ENCODE measurements around the gene SCFD2.
"Not testable (repeated sequence)": the region's sequence is repeated elsewhere in the genome, so short reads cannot be mapped to it uniquely, and the experiment has no call there.

The SCFD2 gene

DNA sequence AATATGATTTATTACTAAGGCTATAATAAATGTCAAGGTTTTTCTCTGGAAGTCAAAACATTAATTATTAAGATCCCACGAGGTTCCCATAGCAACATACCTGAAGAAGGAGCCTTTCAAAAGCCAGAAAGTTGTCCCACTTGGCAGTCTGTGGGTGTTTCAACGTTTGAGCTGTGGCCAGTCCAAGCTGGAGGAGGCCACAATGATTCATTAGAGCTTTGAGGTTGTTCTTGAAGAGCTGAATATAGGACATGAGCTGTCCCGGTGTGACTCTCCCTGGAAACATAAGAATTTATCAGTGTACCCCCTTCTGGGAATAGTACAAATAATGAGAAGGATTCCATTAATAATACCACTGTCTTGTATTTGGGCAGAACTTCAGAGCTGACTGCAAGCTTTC, 92.1 kb downstream of the SCFD2 start:
- H3K36me3 ChIP-seq (ENCODE audit: insufficient read depth, low read length): no peaks in the 10 kb centered on the region
- no peaks in the 10 kb centered on the region for H3K9me3 ChIP-seq (ENCODE audit: low read length)
- no peak overlapping the region for H2AFZ ChIP-seq (ENCODE audit: low read depth, low read length)
- H3K4me1 ChIP-seq (ENCODE audit: insufficient read depth, low read length): no peaks in the 10 kb centered on the region
- no peak overlapping the region for H3K4me3 ChIP-seq (ENCODE audit: low read length)
- H3K27me3 ChIP-seq (ENCODE audit: insufficient read depth, low read length): no peaks in the 10 kb centered on the region

DNA sequence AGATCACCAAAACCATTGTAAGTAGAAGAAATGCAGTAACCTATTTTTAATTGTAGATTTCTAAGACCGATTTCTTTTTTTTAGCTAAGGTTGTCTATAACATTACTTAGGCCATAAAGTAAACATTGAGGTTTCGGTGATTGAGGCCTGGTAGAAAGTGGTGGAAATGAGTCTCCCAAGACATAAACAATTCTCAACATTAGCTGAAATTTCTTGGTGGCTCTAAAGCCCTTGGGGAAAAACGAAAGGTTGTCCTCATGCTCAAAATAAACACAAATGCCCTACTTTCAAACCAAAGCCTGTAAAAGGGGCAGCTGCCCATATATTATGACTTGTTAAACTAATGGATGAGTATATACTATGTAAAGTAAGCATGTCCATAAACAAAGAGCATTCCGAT, 98.8 kb downstream of the SCFD2 start:
- H2AFZ ChIP-seq (ENCODE audit: low read depth, low read length): no peak overlapping the region
- no peak overlapping the region for H3K4me3 ChIP-seq (ENCODE audit: low read length)
- H3K9me3 ChIP-seq (ENCODE audit: low read length): no peaks in the 10 kb centered on the region
- H3K27me3 ChIP-seq (ENCODE audit: insufficient read depth, low read length): no peaks in the 10 kb centered on the region
- no peaks in the 10 kb centered on the region for H3K36me3 ChIP-seq (ENCODE audit: insufficient read depth, low read length)
- H3K4me1 ChIP-seq (ENCODE audit: insufficient read depth, low read length): no peaks in the 10 kb centered on the region

DNA sequence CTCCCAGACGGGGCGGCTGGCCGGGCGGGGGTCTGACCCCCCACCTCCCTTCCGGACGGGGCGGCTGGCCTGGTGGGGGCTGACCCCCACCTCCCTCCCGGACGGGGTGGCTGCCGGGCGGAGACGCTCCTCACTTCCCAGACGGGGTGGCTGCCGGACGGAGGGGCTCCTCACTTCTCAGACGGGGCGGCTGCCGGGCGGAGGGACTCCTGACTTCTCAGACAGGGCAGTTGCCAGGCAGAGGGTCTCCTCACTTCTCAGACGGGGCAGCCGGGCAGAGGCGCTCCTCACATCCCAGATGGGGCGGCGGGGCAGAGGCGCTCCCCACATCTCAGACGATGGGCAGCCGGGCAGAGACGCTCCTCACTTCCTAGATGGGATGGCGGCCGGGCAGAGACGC, 109.9 kb downstream of the SCFD2 start:
- not testable (repeated sequence) for H3K27me3 ChIP-seq (ENCODE audit: insufficient read depth, low read length); H3K4me3 ChIP-seq (ENCODE audit: low read length); H3K9me3 ChIP-seq (ENCODE audit: low read length); H3K36me3 ChIP-seq (ENCODE audit: insufficient read depth, low read length); H3K4me1 ChIP-seq (ENCODE audit: insufficient read depth, low read length); H2AFZ ChIP-seq (ENCODE audit: low read depth, low read length)

DNA sequence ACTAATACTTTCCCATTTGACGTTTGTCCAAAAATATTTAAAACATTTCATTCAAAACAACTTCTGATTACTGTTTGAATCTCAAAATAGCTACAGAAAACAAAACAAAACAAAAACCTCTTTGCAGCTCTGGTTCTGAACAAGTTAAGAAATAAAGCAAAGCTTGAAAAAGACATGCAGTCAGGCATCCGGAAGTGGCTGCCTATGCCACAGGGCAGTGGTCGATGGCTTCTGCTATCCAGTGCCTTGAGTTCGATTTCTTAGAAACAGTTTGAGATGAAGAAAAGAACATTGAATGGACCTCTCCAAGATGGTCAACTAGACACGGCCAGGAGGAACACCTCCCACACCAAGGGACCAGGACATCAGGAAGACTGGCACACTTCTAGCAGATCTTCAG, 125.3 kb downstream of the SCFD2 start:
- Histone ChIP-seq H3K4me1 (ENCODE audit: insufficient read depth, low read length) (no peaks in the 10 kb centered on the region), H3K27me3 (ENCODE audit: insufficient read depth, low read length) (no peaks in the 10 kb centered on the region), H3K9me3 (ENCODE audit: low read length) (no peaks in the 10 kb centered on the region), H3K4me3 (ENCODE audit: low read length) (no peak overlapping the region), H2AFZ (ENCODE audit: low read depth, low read length) (no peak overlapping the region), H3K36me3 (ENCODE audit: insufficient read depth, low read length) (no peaks in the 10 kb centered on the region)

DNA sequence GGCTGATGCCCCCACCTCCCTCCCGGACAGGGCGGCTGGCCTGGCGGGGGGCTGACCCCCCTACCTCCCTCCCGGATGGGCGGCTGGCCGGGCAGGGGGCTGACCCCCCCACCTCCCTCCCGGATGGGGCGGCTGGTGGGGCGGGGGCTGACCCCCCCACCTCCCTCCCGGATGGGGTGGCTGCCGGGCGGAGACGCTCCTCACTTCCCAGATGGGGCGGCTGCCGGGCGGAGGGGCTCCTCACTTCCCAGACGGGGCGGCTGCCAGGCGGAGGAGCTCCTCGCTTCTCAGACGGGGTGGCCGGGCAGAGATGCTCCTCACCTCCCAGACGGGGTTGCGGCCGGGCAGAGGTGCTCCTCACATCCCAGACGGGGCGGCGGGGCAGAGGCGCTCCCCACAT, 127.5 kb downstream of the SCFD2 start:
- not testable (repeated sequence) for H2AFZ ChIP-seq (ENCODE audit: low read depth, low read length); H3K4me1 ChIP-seq (ENCODE audit: insufficient read depth, low read length); H3K9me3 ChIP-seq (ENCODE audit: low read length); H3K27me3 ChIP-seq (ENCODE audit: insufficient read depth, low read length); H3K36me3 ChIP-seq (ENCODE audit: insufficient read depth, low read length); H3K4me3 ChIP-seq (ENCODE audit: low read length)

DNA sequence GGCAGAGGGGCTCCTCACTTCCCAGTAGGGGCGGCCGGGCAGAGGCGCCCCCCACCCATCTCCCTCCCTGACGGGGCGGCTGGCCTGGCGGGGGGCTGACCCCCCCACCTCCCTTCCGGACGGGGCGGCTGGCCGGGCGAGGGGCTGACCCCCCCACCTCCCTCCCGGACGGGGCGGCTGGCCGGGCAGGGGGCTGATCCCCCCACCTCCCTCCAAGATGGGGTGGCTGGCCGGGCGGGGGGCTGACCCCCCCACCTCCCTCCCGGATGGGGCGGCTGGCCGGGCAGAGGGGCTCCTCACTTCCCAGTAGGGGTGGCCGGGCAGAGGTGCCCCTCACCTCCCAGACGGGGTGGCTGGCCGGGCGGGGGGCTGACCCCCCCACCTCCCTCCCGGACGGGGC, 128.1 kb downstream of the SCFD2 start:
- not testable (repeated sequence) for H3K27me3 ChIP-seq (ENCODE audit: insufficient read depth, low read length); H3K4me1 ChIP-seq (ENCODE audit: insufficient read depth, low read length); H2AFZ ChIP-seq (ENCODE audit: low read depth, low read length); H3K4me3 ChIP-seq (ENCODE audit: low read length); H3K36me3 ChIP-seq (ENCODE audit: insufficient read depth, low read length); H3K9me3 ChIP-seq (ENCODE audit: low read length)

DNA sequence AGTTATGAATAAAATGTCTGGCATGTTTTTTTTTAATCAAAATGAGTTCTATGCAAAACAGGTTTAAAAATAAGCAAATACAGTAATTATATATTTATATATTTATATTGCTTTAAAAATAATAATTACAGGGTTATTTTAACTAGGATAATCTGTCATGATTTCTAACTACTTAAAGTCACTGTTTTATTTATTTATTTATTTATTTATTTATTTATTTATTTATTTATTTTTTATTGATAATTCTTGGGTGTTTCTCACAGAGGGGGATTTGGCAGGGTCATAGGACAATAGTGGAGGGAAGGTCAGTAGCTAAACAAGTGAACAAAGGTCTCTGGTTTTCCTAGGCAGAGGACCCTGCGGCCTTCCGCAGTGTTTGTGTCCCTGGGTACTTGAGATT, 129.2 kb downstream of the SCFD2 start:
- not testable (repeated sequence) for H3K36me3 ChIP-seq (ENCODE audit: insufficient read depth, low read length); H3K27me3 ChIP-seq (ENCODE audit: insufficient read depth, low read length); H3K4me1 ChIP-seq (ENCODE audit: insufficient read depth, low read length); H3K9me3 ChIP-seq (ENCODE audit: low read length); H2AFZ ChIP-seq (ENCODE audit: low read depth, low read length); H3K4me3 ChIP-seq (ENCODE audit: low read length)

DNA sequence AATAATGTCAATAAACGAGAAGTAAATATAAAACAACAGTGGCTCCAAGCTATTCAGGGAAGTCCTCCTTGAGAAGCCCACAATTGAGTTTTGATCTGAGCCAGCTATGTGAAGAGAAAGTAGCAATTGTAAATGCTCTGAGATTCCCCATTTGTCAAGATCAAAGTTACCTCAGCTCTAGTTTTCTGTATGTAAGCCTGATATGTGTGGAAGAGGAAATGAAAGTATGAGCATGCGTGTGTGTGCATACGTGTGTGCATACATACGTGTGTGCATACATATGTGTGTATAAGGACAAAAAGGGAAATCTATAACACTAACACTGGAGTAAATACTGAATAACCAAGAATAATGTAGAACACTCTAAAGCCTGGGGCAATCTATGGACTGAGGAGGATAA, 130.3 kb downstream of the SCFD2 start:
- Histone ChIP-seq H3K4me1 (ENCODE audit: insufficient read depth, low read length) (no peaks in the 10 kb centered on the region), H2AFZ (ENCODE audit: low read depth, low read length) (no peak overlapping the region), H3K27me3 (ENCODE audit: insufficient read depth, low read length) (no peaks in the 10 kb centered on the region), H3K36me3 (ENCODE audit: insufficient read depth, low read length) (no peaks in the 10 kb centered on the region), H3K4me3 (ENCODE audit: low read length) (no peak overlapping the region), H3K9me3 (ENCODE audit: low read length) (no peaks in the 10 kb centered on the region)

DNA sequence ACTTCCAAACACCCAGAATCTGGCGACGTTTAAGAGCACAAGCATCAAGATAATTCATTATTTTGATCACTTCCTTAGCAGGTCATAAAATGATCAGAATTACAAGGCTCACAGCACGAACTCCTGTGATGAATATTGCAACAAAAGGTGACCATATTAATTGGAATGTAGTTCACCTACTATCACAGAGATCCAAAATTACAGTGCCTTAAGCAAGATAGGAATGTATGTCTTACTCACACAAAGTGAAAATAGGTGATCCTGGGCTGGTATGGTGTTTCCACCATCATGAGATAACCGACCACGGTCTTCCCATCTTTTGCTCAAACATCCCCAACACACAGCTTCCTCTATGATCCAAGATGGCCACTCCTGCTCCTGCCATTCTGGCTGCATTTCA, 131.2 kb downstream of the SCFD2 start:
- Histone ChIP-seq H3K9me3 (ENCODE audit: low read length) (no peaks in the 10 kb centered on the region), H3K27me3 (ENCODE audit: insufficient read depth, low read length) (no peaks in the 10 kb centered on the region), H3K36me3 (ENCODE audit: insufficient read depth, low read length) (no peaks in the 10 kb centered on the region), H3K4me3 (ENCODE audit: low read length) (no peak overlapping the region), H2AFZ (ENCODE audit: low read depth, low read length) (no peak overlapping the region), H3K4me1 (ENCODE audit: insufficient read depth, low read length) (no peaks in the 10 kb centered on the region)

DNA sequence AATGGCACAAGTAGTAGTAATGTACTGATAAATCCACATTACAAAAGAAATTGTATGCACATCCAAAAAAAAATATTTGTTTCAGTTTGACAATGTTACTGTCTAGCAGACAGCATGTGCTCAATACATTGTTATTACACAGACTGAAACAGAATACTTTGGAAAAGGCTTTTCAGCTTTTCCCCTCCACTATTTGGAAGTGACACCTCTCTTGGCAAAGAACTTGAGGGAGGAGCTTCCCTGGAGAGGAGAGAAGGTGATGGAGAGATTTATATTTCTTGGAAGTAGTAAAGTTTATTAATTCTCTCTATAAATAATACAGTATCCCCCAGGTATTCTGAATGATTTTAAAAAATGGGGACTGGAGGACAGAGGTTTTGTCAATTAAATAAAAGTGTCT, 131.8 kb downstream of the SCFD2 start:
- H2AFZ ChIP-seq (ENCODE audit: low read depth, low read length): no peak overlapping the region
- H3K36me3 ChIP-seq (ENCODE audit: insufficient read depth, low read length): no peaks in the 10 kb centered on the region
- no peaks in the 10 kb centered on the region for H3K27me3 ChIP-seq (ENCODE audit: insufficient read depth, low read length)

DNA sequence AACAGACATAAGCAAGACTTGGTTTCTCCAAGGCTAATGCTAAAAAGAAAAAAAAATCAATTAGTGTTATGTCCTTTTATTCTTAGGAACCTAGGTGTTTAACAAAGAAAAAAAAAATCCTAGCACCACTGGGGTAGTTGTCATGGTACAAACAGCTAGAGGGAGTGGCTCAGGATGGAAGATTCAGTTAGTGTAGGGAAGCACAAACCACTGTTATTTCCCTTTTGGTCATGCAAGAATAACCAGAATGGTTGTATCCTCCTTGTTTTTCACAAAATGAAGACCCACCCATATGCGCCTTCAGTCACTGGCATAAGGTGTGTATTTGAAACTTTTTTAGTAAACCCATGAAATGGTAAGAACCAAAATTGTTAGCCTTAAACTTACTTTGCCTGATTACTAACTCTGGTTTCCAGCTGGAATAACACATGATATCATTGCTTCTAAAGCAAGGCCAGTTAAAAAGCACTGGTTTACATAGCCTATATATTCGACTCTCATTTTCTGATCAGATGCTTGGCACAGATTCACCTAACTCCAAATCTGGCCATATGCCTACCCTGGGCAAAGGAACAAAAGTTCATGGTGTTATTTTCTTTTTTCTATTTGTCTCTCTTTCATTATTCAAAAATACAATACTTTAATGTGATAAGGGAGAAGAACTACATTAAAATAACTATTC, 132.6 kb downstream of the SCFD2 start:
- H3K4me1 ChIP-seq (ENCODE audit: insufficient read depth, low read length): no peaks in the 10 kb centered on the region
- no peaks in the 10 kb centered on the region for H3K36me3 ChIP-seq (ENCODE audit: insufficient read depth, low read length)
- H3K4me3 ChIP-seq (ENCODE audit: low read length): no peak overlapping the region
- no peak overlapping the region for H2AFZ ChIP-seq (ENCODE audit: low read depth, low read length)
- H3K27me3 ChIP-seq (ENCODE audit: insufficient read depth, low read length): no peaks in the 10 kb centered on the region
- no peaks in the 10 kb centered on the region for H3K9me3 ChIP-seq (ENCODE audit: low read length)

More for the DNA sequence above, 131.8 kb downstream of the SCFD2 start:
- Histone ChIP-seq H3K4me3 (ENCODE audit: low read length) (no peak overlapping the region), H3K9me3 (ENCODE audit: low read length) (no peaks in the 10 kb centered on the region), H3K4me1 (ENCODE audit: insufficient read depth, low read length) (no peaks in the 10 kb centered on the region)

DNA sequence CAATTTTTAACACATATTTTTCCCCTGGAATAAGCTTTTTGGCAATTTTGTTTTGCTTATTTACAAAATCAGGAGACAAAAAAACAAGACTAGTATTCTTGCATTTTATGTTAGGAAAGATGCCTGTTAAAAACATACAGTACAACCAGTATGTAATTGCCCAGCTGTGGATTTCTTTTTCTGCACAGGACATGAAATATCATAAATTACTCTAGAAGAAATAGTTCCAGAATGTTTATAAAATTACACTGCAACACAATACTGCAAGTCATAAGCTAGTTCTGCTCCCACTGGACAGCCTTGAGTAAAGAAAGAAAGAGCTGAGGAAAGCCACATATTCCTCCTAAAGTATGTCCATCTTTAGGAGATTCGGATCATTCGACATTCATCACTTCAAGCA, 133.5 kb downstream of the SCFD2 start:
- Histone ChIP-seq H2AFZ (ENCODE audit: low read depth, low read length) (no peak overlapping the region), H3K9me3 (ENCODE audit: low read length) (no peaks in the 10 kb centered on the region)

DNA sequence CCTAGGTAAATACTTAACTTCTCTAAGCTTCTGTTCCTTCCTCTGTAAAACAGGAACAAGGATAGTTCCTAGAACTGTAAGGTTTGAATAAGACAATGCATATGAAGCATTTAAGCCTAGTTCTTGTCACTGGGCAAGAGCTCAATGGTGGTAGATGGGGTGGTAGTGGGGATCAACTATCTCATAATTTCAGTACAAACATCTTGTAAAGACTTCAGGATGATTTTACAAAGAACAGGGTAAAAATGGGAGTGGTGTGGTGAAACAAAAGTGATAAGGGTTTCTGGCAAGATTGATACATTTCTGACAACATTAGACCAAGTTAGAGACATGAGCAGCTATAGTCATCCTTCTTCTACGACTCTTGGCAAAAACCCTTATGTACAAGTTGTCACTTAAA, 137.8 kb downstream of the SCFD2 start:
- Histone ChIP-seq H3K4me1 (ENCODE audit: insufficient read depth, low read length) (no peaks in the 10 kb centered on the region), H3K36me3 (ENCODE audit: insufficient read depth, low read length) (no peaks in the 10 kb centered on the region), H2AFZ (ENCODE audit: low read depth, low read length) (no peak overlapping the region), H3K9me3 (ENCODE audit: low read length) (no peaks in the 10 kb centered on the region), H3K4me3 (ENCODE audit: low read length) (no peak overlapping the region), H3K27me3 (ENCODE audit: insufficient read depth, low read length) (no peaks in the 10 kb centered on the region)

More for the DNA sequence above, 133.5 kb downstream of the SCFD2 start:
- H3K4me1 ChIP-seq (ENCODE audit: insufficient read depth, low read length): no peaks in the 10 kb centered on the region
- H3K36me3 ChIP-seq (ENCODE audit: insufficient read depth, low read length): no peaks in the 10 kb centered on the region
- no peaks in the 10 kb centered on the region for H3K27me3 ChIP-seq (ENCODE audit: insufficient read depth, low read length)
- H3K4me3 ChIP-seq (ENCODE audit: low read length): no peak overlapping the region

DNA sequence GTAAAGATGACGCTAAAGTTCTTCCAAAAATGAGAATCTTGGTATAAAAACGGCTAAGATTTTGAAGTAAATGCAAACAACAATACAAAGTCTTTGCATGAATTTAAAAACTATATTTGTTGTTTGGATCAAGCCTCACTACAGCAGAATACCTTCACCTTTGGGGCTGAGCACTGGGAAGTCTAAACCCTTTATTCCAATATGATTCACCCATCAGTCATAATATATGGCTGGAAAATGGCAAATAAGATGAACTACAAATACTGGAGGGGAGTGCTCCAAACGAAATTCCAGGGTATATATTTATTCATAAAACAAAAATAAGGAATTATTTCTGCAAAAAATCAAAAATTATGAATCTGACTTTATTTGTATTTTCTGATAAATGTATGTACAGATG, 138.4 kb downstream of the SCFD2 start:
- Histone ChIP-seq H2AFZ (ENCODE audit: low read depth, low read length) (no peak overlapping the region), H3K36me3 (ENCODE audit: insufficient read depth, low read length) (no peaks in the 10 kb centered on the region), H3K4me1 (ENCODE audit: insufficient read depth, low read length) (no peaks in the 10 kb centered on the region), H3K9me3 (ENCODE audit: low read length) (no peaks in the 10 kb centered on the region), H3K4me3 (ENCODE audit: low read length) (no peak overlapping the region), H3K27me3 (ENCODE audit: insufficient read depth, low read length) (no peaks in the 10 kb centered on the region)
